ENCODE data around the gene RAD50.
A peak's percentile ranks its signal among the peaks of the same experiment; 100 is the strongest.
"Not testable (repeated sequence)": the region's sequence is repeated elsewhere in the genome, so short reads cannot be mapped to it uniquely, and the experiment has no call there.

The RAD50 gene

DNA sequence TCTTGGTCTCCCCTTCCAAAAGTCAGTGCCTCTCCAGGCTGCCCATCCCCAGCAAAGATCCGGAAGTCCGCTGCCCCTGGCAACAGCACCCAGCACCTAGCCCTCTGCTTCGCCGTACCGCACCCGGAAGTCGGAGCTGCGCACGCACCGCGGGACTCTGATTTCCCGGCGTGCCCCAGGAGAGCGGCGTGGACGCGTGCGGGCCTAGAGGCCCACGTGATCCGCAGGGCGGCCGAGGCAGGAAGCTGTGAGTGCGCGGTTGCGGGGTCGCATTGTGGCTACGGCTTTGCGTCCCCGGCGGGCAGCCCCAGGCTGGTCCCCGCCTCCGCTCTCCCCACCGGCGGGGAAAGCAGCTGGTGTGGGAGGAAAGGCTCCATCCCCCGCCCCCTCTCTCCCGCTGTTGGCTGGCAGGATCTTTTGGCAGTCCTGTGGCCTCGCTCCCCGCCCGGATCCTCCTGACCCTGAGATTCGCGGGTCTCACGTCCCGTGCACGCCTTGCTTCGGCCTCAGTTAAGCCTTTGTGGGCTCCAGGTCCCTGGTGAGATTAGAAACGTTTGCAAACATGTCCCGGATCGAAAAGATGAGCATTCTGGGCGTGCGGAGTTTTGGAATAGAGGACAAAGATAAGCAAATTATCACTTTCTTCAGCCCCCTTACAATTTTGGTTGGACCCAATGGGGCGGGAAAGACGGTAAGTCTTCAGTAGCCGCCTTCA is at the start of gene RAD50:
RAD50 (plus strand) TSS at position 215 of the 715 bp plus-strand sequence; CDS start at position 563, 348 bp downstream.
- DNase-seq = peak; percentile 91
- in situ Hi-C loops (cut with HindIII; ENCODE audit: low pct_ligation_motif_present, low pct_unique_long_range_greater_than_20kb, low sequenced_read_pairs) = no loop called here

DNA sequence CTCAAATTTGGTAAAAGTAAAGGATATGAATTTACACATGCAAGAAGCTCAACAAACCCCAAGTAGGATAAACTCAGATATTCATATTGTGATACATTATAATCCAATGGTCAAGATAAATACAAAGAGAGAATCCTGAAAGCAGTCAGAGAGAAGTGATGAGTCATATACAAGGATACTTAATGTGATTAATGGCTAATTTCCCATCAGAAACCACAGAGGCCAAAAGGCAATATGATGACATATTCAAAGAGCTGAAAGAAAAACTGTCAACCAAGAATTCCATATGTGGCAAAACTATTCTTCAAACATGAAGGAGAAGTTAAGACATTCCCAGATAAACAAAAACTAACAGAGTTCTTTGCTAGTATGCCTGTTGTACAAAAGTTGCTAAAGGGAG is 46.7 kb upstream of the RAD50 start:
- no peak for DNase-seq
- in situ Hi-C loops (cut with HindIII; ENCODE audit: low pct_ligation_motif_present, low pct_unique_long_range_greater_than_20kb, low sequenced_read_pairs) = no loop called here

DNA sequence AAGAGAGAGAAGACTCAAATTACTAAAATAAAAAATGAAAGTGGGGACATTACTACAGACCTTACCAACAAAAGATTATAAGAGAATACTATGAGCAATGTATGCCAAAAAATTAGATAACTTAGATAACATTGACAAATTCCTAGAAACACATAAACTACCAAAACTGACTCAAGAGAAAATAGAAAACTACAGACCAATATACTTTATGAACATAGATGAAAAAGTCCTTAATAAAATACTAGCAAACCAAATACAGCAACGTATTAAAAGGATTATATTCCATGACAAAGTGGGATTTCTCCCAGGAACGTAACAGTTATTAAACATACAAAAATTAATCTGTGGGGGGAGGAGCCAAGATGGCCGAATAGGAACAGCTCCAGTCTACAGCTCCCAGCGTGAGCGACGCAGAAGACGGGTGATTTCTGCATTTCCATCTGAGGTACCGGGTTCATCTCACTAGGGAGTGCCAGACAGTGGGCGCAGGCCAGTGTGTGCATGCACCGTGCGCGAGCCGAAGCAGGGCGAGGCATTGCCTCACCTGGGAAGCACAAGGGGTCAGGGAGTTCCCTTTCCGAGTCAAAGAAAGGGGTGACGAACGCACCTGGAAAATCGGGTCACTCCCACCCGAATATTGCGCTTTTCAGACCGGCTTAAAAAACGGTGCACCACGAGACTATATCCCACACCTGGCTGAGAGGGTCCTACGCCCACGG is 43.0 kb upstream of the RAD50 start:
- DNase-seq; in situ Hi-C loops (cut with HindIII; ENCODE audit: low pct_ligation_motif_present, low pct_unique_long_range_greater_than_20kb, low sequenced_read_pairs): not testable (repeated sequence)

- DNase-seq; in situ Hi-C loops (cut with HindIII; ENCODE audit: low pct_ligation_motif_present, low pct_unique_long_range_greater_than_20kb, low sequenced_read_pairs): not testable (repeated sequence)
Observed at GRCh38 chr5:132522067-132522466, 34.7 kb upstream of the RAD50 start.

DNA sequence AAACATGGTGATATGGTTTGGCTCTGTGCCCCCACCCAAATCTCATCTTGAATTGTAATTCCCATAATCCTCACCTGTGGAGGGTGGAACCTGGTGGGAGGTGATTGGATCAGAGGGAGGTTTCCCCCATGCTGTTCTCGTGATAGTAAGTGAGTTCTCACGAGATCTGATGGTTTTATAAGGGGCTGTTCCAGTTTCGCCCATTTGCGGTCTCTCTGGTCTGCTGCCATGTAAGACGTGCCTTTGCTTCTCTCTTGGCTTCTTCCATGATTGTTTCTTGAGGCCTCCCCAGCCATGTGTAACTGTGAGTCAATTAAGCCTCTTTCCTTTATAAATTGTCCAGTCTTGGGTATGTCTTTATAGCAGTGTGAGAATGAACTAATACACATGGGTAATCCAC is 31.9 kb upstream of the RAD50 start:
- DNase-seq; in situ Hi-C loops (cut with HindIII; ENCODE audit: low pct_ligation_motif_present, low pct_unique_long_range_greater_than_20kb, low sequenced_read_pairs): not testable (repeated sequence)

- DNase-seq = no peak
- in situ Hi-C loops (cut with HindIII; ENCODE audit: low pct_ligation_motif_present, low pct_unique_long_range_greater_than_20kb, low sequenced_read_pairs) = no loop called here
Observed at GRCh38 chr5:132525299-132525724, 31.5 kb upstream of the RAD50 start.

GRCh38 chr5:132526290-132526973 is 30.3 kb upstream of the RAD50 start:
- in situ Hi-C loops (cut with HindIII; ENCODE audit: low pct_ligation_motif_present, low pct_unique_long_range_greater_than_20kb, low sequenced_read_pairs) = no loop called here
- DNase-seq = peak; percentile 68

GRCh38 chr5:132526974-132527564 is 29.7 kb upstream of the RAD50 start:
- no peak for DNase-seq
- in situ Hi-C loops (cut with HindIII; ENCODE audit: low pct_ligation_motif_present, low pct_unique_long_range_greater_than_20kb, low sequenced_read_pairs) = no loop called here

DNA sequence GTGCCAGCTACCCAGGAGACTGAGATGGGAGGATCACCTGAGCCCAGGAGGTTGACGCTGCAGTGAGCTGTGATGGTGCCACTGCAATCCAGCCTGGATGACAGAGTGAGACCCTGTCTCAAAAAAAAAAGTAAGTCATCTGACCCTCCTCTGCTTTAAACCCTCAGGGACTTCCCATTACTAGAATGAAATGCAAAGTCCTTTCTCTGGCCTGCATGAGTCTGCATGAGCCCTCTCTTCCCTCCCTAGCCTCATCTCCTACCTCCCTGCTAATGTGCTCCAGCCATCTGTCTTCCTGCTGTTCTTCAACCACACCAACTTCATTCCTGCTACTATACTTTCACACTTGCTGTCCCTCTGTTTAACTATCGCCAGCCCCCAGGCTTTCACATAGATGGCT is 28.8 kb upstream of the RAD50 start:
- in situ Hi-C loops (cut with HindIII; ENCODE audit: low pct_ligation_motif_present, low pct_unique_long_range_greater_than_20kb, low sequenced_read_pairs) = no loop called here
- no peak for DNase-seq

- no peak for DNase-seq
- in situ Hi-C loops (cut with HindIII; ENCODE audit: low pct_ligation_motif_present, low pct_unique_long_range_greater_than_20kb, low sequenced_read_pairs) = no loop called here
Observed at GRCh38 chr5:132528866-132529634, 27.7 kb upstream of the RAD50 start.

DNA sequence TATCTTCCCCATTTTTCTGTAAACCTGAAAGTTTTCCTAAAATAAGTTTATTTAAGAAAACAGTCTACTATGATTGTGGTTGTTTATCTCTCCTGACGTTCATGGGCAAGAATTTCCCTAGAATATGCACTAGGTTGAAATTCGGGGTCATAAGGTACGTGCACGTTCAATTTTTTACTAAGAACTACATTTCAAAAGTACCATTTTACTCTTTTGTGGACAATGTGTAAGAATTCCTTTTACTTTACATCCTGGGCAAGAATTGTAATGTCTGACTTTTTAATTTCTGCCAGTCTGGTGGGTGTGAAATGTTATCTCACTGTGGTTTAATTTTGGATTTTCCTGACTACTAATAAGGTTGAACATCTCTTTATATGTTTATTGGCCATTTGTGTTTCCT is 25.8 kb upstream of the RAD50 start:
- in situ Hi-C loops (cut with HindIII; ENCODE audit: low pct_ligation_motif_present, low pct_unique_long_range_greater_than_20kb, low sequenced_read_pairs) = no loop called here
- no peak for DNase-seq

- in situ Hi-C loops (cut with HindIII; ENCODE audit: low pct_ligation_motif_present, low pct_unique_long_range_greater_than_20kb, low sequenced_read_pairs) = no loop called here
- DNase-seq = no peak
Observed at GRCh38 chr5:132539716-132540115, 17.1 kb upstream of the RAD50 start.

- no peak for DNase-seq
- in situ Hi-C loops (cut with HindIII; ENCODE audit: low pct_ligation_motif_present, low pct_unique_long_range_greater_than_20kb, low sequenced_read_pairs) = no loop called here
Observed at GRCh38 chr5:132540149-132540548, 16.6 kb upstream of the RAD50 start.

GRCh38 chr5:132540764-132541163 is 16.0 kb upstream of the RAD50 start:
- no peak for DNase-seq
- in situ Hi-C loops (cut with HindIII; ENCODE audit: low pct_ligation_motif_present, low pct_unique_long_range_greater_than_20kb, low sequenced_read_pairs) = no loop called here

- DNase-seq = no peak
- in situ Hi-C loops (cut with HindIII; ENCODE audit: low pct_ligation_motif_present, low pct_unique_long_range_greater_than_20kb, low sequenced_read_pairs) = no loop called here
Observed at GRCh38 chr5:132543472-132544201, 13.1 kb upstream of the RAD50 start, which contains the start of gene IL5. Gene IL5, minus strand, starts transcription at chr5:132543522. Its CDS starts 44 bp downstream, at chr5:132543478.

- no peak for DNase-seq
- in situ Hi-C loops (cut with HindIII; ENCODE audit: low pct_ligation_motif_present, low pct_unique_long_range_greater_than_20kb, low sequenced_read_pairs) = no loop called here
Observed at GRCh38 chr5:132546108-132546507, 10.7 kb upstream of the RAD50 start.

DNA sequence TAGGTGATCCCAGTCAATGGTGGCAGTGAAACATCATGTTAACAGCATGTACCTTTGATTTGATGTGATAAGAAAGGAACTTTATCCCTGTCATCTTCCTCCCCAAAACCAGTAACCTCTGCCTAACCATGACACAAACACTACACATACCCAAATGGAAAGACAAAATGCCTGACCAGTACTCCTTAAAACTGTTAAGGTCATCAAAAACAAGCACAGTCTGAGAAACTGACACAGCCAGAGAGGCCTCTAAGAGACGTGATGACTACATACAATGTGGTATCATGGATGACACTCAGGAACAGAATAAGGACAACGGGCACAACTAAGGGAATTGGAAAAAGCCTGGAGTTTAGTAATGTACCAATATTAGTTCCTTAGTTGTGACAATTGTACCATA is 9.5 kb upstream of the RAD50 start:
- in situ Hi-C loops (cut with HindIII; ENCODE audit: low pct_ligation_motif_present, low pct_unique_long_range_greater_than_20kb, low sequenced_read_pairs) = no loop called here
- no peak for DNase-seq

DNA sequence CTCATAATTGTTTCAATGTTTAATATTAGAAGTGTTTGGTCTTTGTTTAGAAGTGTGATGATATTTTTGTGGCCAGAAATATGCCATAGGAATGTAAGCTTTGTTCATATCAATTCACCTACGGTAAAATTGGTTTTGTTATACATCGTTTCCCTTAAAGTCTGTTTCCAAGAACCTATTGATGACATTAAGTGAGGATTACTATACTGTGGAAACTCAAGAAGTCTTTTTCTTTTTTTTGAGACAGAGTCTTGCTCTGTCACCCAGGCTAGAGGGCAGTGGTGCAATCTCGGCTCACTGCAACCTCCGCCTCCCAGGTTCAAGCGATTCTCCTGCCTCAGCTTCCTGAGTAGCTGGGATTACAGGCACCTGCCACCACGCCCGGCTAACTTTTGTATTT is 7.9 kb upstream of the RAD50 start:
- in situ Hi-C loops (cut with HindIII; ENCODE audit: low pct_ligation_motif_present, low pct_unique_long_range_greater_than_20kb, low sequenced_read_pairs); DNase-seq: not testable (repeated sequence)
